Activated CD4-positive, alpha-beta T cell treated with anti-CD3 and anti-CD28 coated beads, Interleukin-2, amount 50 U/mL, for 48 hours (primary cell): ENCODE results near the gene LACTBL1.
"Not testable (repeated sequence)": the region's sequence is repeated elsewhere in the genome, so short reads cannot be mapped to it uniquely, and the experiment has no call there.

Experiments used
- DNase-seq, 2 experiments: peaks; one replicate each; pipeline ENCODE4 v3.0.0-alpha.2; 2020

The LACTBL1 gene, protein sequence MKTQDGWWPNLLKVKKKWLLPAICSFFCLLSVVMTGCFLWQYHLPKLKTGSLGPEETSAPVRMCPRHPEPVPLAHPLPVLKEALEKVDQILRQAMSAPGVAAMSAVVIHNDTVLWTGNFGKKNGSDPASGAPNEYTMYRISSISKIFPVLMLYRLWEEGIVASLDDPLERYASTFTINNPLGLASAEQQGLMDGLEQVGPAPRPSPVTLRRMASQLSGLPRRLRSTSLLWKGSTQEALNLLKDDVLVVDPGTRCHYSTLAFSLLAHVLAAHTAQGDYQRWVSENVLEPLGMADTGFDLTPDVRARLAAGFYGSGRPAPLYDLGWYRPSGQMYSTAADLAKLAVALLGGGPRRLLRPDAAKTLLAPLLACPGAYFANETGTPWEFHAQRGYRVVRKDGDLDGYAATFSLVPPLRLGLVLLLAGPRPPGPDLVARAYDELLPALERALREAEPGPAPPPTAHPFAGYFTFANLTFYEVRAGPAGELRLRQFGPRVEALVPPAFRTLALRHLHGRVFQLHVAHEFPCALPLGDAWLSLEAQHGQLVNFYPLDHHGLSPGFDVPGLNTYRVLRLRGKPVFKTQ

GRCh38 chr1:22972760-22973159, at the start of gene LACTBL1:
Gene LACTBL1 (minus strand): TSS chr1:22972866. CDS start chr1:22972316, 550 bp downstream.
- no peak for DNase-seq

GRCh38 chr1:23021834-23022233, 49.2 kb upstream of the LACTBL1 start:
- no peak for DNase-seq

DNA sequence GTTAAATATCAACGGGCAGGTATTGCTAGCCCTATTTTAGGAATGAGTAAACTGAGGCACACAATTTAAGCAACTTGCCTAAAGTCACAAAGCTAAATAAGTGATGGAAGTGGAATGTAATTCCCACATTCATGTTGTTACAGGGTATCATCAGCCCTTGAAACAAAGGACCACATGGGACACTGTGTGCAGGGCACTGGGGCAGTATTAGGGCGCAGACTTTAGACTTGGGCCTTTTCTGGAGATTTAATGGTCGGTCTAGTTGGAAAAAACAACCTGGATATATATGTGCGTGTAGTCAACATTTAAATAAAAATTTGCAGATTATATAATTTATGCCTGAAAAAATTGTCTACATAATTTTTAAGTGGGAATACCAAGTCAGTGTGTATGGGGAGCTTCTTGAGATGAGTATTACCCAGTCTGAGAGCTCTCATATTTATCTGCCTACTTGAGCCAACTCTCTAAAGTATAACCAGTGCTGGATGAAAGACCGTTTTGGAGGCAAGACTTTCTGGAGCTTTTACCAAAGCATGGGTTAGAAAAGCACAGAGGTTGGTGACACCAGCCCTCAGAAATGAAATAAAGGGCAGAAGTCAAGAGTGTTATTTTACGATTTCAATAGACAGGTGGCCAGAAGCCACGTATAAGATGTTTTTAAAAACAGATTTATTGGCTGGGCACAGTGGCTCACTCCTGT, 48.2 kb upstream of the LACTBL1 start:
- no peak for DNase-seq

- DNase-seq: peak; percentile 25 to 30
Observed at GRCh38 chr1:23019863-23020625, 47.4 kb upstream of the LACTBL1 start.

DNA sequence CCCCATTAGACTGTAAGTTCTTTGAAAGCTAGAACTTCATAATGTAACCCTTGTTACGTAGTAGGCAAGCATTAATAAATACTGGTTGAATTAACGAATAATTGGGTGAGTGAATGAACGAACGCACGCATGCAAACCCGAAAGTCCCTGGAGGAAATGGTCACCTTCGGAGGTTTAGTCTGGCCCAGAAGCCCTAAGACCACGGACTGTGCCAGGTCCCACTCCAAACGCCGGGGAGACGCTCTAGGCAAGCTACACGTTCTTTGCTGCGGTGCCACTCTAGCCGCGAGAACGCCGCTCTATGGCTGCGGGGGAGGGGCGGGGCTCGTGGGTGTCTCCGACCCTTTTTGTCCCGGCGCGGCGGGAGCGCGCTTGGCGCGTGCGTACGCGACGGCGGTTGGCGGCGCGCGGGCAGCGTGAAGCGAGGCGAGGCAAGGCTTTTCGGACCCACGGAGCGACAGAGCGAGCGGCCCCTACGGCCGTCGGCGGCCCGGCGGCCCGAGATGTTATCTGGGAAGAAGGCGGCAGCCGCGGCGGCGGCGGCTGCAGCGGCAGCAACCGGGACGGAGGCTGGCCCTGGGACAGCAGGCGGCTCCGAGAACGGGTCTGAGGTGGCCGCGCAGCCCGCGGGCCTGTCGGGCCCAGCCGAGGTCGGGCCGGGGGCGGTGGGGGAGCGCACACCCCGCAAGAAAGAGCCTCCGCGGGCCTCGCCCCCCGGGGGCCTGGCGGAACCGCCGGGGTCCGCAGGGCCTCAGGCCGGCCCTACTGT, 46.6 kb upstream of the LACTBL1 start, which contains the start of gene KDM1A:
Gene KDM1A (plus strand): TSS at position 375 of the 769 bp plus-strand sequence. CDS start 129 bp downstream, at position 504.
- DNase-seq: peak; percentile 96

DNA sequence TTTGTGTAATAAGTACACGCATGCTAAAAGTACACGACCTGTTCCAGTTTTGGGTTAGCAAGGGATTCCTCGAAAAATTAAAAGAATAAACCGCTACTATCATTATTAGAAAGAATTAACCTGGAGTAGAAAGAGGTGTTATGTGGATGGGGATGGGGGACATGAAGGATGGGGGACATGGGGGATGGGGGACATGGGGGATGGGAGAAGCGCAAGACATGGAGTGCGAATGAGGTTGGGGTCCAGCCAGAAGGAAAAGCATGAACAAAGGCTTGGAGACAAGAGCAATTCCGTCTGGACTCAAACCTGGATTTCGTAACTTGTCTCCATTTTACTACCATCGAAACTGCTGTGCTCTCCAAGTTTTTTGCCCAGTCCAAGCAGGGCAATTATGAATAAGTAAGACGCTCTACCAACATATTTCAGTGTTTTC, 46.0 kb upstream of the LACTBL1 start:
- no peak for DNase-seq

- no peak for DNase-seq
Observed at GRCh38 chr1:23013657-23014056, 41.0 kb upstream of the LACTBL1 start.

- not testable (repeated sequence) for DNase-seq
Observed at GRCh38 chr1:23010025-23010424, 37.4 kb upstream of the LACTBL1 start.

DNA sequence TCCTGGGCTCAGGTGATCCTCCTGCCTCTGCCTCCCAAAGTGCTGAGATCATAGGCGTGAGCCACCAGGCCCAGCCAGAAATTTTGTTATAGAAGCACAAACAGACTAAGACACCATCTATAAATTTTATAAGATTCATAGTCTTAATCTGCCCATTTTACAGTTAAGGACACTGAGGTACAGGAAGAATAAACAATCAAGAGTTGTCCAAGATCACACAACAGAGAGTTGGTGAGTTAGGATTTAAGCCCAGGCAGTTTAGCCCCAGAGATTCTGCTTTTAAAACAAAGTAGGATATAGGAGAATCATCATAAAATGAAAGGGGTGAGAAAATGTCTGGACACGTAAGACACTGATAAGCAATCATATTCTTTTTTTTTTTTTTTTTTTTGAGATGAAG, 36.2 kb upstream of the LACTBL1 start:
- no peak for DNase-seq

DNA sequence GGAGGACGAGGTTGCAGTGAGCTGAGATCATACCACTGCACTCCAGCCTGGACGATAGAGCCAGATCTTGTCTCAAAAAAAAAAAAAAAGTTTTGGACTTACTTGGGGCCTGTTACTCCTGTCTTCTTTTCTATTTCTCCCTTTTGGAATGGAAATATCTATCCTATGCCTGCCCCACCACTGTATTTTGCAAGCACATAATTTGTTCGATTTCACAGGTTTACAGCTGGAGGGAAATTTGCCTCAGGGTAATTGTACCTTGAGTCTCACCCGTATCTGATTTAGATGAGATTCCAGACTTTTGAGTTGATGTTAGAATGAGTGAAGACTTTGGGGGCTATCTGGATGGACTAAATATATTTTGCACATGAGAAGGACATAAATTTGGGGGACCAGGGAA, 34.4 kb upstream of the LACTBL1 start:
- DNase-seq: no peak

DNA sequence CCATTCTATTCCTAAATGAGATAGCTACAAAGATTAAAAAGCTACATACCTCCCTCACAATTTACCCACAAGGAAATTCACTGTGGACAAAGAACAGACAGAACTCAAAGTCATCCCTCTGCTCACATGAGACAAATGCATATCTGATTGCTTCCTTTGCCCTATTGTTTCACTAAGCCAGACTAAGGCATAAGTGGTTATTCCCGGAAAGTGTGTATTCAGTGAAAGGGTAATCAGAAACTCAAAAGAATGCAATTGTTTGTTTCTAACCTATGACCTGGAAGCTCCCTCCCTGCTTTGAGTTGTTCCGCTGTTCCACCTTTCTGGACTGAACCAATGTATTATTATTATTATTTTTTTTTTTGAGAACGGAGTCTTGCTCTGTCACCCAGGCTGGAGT, 32.1 kb upstream of the LACTBL1 start:
- not testable (repeated sequence) for DNase-seq

DNA sequence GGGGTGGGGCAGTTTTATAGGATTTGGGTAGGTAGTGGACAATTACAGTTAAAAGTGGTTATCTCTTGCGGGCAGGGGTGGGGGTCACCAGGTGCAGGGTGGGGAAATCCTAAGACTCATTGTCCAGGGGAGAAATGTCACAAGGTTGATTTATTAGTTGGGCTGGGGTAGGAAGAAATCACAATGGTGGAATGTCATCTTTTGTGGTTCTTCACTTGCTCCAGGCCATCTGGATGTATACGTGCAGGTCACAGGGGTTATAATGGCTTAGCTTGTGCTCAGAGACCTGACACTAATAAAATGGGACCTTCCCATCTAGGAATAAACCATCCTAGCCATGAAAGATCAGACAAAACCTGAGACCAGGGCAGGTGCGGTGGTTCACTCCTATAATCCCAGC, 31.4 kb upstream of the LACTBL1 start:
- DNase-seq: no peak

DNA sequence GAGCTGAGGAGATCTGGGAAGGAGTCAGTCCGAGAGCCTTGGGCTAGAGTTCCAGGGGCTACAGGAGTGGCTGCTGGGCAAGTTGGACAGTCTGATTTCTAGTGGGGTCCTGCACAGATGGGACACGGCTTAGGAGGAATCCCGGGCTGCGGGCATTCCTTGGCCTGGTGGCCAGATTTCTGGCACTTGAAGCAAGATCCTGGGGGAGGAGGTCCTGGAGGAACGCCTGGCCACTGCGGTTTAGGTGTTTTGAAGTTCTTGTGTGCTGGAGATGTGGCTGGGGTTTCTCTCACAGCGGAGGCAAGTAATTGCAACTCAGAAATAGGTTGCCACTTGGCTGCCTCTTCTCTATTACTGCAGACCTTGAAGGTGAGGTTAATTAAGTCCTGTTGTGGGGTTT, 29.6 kb upstream of the LACTBL1 start:
- DNase-seq: not testable (repeated sequence)

DNA sequence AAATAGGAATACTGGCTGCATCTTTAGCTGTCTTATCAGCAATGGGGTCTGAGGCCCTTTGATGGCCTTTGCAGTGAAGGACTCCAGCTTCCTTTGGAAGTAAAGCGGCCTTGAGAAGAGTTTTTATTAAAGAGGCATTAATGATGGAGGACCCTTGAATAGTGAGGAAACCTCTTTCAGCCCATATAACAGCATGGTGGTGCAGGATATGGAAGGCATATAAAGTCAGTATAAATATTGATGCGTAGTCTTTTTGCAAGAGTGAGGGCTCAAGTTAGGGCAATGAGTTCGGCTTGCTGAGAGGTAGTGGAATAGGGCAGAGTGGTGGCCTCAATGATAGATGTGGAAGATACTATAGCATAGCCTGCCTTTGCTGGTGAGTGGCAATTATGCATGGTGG, 27.5 kb upstream of the LACTBL1 start:
- DNase-seq: not testable (repeated sequence)

DNA sequence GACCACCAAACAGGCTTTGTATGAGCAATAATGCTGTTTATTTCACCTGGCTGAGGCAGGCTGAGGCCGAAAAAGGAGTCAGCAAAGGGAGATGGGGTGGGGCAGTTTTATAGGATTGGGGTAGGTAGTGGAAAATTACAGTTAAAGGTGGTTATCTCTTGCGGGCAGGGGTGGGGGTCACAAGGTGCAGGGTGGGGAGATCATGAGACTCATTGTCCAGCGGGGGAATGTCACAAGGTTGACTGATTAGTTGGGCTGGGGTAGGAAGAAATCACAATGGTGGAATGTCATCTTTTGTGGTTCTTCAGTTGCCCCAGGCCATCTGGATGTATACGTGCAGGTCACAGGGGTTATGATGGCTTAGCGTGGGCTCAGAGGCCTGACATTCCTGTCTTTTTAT, 24.9 kb upstream of the LACTBL1 start:
- not testable (repeated sequence) for DNase-seq

DNA sequence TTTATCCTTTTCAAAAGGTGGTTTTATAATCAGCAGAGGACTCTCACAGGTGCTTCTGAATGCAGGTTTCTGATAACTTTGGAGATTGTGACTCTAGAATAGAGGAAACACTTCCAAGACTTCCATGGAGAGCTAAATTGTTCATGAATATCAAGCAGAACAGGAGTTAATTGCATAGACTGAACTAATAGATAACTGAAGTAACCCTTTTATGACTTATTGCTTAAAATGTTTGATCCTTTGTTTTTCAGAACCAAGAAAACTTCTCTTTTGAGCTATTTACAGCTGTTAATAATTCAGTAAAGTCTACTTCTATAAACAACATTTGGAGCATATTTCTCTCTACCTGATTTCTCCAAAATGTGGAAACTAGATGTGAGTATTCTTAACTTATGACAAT, 23.1 kb upstream of the LACTBL1 start:
- DNase-seq: no peak

DNA sequence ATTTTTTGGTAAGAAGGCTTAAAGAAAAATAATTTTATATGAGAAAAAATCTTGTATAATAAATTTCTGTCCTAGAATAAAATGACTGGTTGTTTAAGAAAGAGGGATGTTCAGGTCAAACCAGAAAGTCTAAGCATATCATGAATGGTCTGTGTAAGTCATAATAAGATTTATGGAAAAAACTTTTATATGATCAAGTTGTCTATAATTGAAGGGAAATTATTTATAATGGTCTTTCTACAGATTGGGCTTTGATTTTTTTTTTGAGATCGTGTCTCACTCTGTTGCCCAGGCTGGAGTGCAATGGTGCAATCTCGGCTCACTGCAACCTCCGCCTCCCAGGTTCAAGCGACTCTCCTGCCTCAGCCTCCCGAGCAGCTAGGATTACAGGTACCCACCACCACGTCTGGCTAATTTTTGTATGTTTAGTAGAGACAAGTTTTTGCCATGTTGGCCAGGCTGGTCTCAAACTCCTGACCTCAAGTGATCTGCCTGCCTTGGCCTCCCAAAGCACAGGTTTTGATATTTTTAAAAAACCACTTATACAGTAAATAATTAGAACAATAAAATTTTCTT, 20.6 kb upstream of the LACTBL1 start:
- not testable (repeated sequence) for DNase-seq

DNA sequence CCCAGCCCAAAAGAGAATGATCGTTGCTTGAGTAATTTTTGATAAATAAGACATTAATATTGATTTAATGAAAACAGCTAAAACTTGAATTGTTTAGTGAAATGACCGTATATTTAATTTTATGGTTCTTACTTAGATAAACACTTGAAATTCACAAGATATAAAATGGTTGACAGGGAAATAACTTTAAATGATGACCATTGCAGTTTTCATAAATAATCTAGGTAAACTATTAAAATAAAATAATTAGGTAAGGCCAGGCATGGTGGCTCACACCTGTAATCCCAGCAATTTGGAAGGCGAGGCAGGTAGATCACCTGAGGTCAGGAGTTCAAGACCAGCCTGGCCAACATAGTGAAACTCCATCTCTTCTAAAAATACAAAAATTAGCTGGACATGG, 19.7 kb upstream of the LACTBL1 start:
- not testable (repeated sequence) for DNase-seq

DNA sequence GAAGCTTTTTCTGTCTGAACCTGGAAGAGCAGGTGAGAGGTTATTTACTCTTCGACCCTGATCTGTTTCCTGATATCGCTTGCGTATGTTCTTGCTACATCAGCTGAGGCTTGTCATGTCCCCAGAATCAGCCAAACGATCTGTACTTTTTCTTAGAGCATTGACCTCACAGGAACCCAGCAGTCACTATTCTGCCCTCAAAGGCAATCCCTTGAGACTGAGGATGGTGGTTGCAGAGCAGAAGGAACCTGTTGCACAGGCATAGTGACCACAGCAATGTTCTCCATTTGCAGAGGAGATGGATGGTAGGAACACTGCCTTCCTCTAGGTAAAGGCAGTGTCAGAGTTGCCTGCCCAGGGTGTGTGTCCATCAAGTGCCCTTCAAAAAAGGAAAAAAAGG, 11.3 kb upstream of the LACTBL1 start:
- DNase-seq: no peak

- not testable (repeated sequence) for DNase-seq
Observed at GRCh38 chr1:22980471-22980790, 7.8 kb upstream of the LACTBL1 start.

GRCh38 chr1:22978299-22978698, 5.6 kb upstream of the LACTBL1 start:
- no peak for DNase-seq
